ENCODE results near the gene MPC1L. TPM values are rescaled to one million over a fixed set of nuclear protein-coding genes. Genes with fewer than 3 reads are reported as not detected.
A peak's percentile ranks its signal among the peaks of the same experiment; 100 is the strongest.
"Not testable (repeated sequence)": the region's sequence is repeated elsewhere in the genome, so short reads cannot be mapped to it uniquely, and the experiment has no call there.

The MPC1L gene
- total RNA-seq (2014; rRNA removed; shearing (Covaris generic)): not detected in 2 replicates

DNA sequence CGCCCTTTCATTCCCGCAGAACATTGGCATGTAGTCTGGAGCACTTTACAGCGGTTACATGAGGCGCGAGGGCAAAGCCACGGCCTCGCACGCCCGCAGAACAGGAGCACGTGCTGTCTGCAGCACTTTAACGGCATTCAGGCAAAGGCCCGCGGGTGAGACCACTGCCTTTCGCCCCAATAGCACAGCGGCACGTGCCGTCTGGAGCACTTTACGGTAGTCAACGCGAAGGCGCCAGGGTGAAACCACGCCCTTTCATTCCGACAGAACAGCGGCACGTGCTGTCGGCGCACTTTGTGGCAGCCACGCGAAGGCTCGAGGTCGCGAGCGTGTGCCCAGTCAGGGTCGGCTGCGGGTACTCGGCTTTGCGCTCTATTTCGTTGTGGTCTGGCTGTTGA, at the start of gene MPC1L:
TSS of gene MPC1L (plus strand) at position 290 of the 398 bp plus-strand sequence. CDS start 138 bp downstream, outside the sequence.
- no peak for DNase-seq (ENCODE audit: low spot score)

DNA sequence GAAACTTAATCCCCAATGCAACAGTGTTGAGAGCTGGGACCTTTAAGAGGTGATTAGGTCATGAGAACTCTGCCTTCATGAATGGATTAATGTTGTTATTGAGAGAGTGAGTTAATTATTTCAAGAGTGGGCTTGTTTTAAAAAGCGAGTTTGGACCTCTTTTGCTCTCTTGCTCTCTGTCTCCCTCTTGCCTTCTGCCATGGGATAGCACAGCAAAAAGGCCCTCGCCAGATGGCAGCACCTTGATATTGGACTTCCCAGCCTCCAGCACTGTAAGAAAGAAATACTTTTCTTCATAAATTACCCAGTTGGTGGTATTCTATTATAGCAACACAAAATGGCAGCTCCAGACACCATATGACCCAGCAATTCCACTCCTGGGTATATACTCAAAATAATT, 49.5 kb upstream of the MPC1L start:
- peak; percentile 52 for DNase-seq (ENCODE audit: low spot score)

DNA sequence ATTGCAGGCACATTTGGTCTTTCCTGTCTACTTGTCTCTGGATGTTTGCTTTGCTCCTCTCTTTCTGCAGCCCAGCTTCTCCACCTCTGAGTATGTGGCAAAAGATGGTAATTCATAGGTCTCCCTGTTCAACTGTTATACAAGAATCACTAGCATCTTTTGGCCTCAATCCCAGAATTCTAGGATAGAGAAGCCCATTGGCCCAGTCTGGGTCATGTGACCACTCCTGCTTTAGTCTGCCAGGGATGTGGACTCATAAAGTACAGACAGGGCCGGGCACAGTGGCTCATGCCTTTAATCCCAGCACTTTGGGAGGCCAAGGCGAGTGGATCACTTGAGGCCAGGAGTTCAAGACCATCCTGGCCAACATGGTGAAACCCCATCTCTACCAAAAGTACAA, 47.8 kb upstream of the MPC1L start:
- DNase-seq (ENCODE audit: low spot score): peak; percentile 41

DNA sequence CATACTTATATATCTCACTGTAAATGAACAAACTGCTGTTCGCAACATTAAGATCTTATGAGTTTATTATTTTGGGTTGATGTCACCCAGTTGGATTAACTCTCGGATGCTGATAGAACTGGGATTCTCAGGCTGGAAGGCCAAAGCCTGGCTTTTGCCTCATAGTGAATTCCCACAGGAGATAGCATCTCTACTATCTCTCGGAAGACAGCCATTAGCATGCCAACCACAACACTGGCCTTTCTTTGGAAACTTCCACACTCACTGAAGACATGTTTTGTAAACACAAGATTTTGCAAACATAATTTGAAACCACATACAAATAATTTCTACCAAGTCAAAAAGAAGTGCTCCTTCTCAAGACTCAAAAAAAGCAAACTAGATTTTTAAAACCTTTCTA, 46.9 kb upstream of the MPC1L start:
- no peak for DNase-seq (ENCODE audit: low spot score)

DNA sequence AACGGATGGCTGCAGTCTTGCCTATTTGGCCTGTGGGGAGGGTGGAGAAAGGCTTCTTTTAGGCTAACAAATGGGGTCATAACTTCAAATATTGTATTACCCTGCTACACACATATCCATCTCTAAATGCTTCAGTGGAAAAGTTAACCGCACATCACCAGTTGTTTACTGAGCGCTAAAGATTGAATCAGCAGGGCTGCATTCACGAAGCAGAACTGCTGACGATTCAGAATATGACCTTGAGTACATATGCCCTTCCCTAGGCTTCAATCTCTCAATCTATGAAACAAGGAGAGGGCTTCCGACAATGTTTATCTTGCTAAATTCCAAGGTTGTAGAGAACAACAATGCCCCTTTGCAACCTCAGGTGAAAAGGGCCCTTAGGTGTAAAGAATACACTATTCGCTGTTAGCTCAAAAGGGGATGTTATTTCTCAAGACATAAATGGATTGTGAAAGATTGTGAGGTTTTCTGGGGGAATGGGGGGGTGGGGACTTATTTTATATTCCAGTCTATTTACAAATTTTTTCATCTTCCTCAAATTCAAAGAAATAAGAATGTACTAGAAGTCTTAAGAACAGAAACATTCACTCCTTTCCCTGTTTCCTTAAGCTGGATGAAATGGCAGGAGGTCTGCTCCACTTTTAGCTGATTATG, 45.1 kb upstream of the MPC1L start:
- DNase-seq (ENCODE audit: low spot score): no peak

DNA sequence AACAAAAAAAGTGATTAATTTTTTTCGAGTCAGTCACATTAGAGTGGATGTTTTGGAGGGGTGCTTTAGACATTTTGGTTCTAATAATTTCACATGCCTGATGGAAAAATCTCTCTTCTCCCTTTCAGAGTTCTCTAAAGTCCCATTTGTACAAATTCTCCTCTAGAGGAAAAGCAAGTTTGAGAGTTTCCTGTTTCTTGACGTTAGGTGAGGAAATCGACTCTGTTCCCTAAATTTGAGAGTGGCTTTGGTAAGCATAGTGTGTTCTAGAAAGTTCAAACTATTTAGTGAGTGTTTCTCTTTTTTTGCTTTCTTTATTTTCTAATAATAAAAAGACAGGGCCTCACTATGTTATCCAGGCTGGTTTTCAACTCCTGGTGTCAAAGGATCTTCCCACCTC, 44.1 kb upstream of the MPC1L start:
- no peak for DNase-seq (ENCODE audit: low spot score)

DNA sequence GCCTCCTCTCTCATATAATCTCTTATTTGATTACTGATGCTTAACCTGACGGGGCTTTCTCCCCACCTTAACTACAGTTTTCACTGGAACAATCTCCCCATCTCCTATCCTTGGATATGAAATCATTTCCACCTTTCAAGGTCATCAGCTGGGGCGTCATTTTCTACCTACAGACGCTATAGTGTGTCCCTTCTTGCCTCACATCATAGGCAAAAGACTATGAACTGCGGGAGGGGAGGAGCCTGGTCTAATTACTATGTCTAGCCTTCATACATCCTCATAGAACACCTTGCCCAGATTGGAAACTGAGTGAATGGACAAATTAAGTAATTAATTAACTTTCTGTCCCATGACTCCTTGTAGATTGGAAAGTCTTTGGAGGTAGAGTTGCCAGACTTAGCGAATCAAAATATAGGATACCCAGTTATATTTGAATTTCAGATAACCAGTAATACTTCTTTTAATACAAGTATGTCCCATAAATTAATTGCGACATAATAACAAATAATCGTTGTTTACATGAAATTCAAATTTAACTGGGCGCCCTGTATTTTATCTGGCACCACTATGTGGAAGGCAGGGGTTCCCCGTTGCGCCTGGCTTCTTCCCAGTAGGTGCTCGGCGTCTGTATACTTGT, 43.2 kb upstream of the MPC1L start:
- DNase-seq (ENCODE audit: low spot score): no peak

DNA sequence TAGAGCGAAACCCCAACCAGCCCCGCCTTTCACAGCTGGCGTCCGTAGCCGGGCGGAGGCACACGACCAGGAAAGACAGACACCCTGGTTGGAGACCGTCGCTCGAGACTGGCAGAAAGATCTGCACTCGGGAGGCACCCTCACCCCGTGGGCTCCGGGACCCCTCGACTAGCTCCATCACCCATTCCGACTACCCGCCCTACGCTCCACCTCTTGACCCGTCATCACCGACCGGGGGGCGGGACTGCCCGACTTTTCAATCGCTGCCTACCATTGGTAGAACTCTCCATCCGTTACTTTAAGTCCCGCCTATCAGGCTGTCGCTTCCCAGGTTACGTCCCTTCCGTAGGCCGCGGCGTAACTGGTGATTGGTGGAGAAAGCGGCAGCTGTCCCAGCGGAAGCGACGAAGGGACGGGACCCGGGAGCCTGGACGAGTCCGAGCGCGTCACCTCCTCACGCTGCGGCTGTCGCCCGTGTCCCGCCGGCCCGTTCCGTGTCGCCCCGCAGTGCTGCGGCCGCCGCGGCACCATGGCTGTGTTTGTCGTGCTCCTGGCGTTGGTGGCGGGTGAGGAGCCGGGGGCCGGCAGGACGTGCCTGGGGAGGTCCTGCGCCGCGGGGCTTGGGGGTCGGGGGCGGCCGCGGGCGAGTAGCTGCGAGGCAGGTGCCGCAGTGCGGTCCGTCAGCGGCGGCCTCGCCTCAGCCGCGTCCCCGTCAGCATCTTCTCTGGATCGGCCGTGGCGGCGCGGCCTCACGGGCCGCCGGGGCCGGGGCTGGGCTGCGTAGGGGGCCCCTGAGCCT, 42.5 kb upstream of the MPC1L start, which contains the start of gene ATP6AP2:
TSS of gene ATP6AP2 (plus strand) at position 434 of the 799 bp plus-strand sequence. CDS start at position 530, 96 bp downstream.
- DNase-seq (ENCODE audit: low spot score): peak; percentile 95

DNA sequence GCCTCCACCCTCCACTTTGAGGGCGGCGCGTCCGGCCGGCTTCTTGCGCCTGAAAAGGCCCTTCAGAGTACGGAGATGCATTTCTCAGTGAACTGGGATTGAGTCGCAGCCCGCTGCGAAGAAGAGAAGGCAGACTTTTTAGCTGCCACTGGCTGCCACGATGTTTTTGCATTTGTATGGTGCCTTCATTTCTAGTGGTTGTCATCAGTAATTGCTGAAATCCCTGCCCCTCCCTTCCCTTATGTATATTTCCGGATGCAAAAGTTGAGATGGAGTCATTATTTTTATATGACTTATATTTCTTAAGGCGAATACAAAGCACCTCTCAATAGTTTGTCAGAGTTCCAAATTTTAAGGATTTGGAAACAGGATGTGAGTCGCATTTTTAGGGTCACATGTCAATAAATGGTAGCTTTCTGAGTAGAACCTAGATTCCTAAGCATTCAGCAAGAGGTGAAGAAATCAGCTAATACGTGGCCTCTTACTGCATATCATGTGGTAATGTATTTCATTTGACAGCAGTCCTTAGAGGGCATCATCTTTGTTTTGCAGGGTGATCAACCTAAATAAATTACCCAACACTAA, 41.8 kb upstream of the MPC1L start:
- DNase-seq (ENCODE audit: low spot score): no peak

DNA sequence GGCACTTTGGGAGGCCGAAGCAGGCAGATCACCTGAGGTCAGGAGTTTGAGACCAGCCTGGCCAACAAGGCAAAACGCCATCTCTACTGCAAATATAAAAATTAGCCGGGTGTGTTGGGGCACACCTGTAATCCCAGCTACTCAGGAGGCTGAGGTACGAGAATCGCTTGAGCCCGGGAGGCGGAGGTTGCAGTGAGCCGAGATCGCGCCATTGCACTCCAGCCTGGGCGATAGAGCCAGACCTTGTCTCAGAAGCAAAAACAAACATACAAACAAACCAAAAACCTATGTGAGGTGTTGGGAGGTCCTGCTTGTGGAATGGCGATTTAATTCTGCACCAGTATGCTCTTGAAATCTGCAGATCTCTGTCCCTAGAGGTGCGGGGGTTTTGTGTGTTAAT, 41.0 kb upstream of the MPC1L start:
- not testable (repeated sequence) for DNase-seq (ENCODE audit: low spot score)

DNA sequence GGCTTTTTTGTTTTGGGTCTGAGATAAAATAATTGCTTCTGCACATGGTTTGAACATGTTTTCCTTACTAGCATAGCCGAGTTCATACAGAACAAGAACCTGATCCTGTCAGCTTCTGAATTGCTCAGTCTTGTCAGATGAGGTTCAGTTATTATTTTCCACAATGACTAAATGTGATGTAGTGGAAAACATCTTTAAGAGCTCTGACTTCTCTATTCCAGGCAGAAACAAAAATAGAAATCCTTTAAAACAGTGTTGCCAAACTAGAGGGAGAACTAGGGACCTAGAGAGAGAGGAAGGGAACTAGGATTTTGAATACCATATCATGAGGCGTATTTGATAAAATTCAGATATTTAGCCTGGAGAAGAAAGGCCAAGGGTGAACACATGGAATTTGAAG, 40.4 kb upstream of the MPC1L start:
- no peak for DNase-seq (ENCODE audit: low spot score)

DNA sequence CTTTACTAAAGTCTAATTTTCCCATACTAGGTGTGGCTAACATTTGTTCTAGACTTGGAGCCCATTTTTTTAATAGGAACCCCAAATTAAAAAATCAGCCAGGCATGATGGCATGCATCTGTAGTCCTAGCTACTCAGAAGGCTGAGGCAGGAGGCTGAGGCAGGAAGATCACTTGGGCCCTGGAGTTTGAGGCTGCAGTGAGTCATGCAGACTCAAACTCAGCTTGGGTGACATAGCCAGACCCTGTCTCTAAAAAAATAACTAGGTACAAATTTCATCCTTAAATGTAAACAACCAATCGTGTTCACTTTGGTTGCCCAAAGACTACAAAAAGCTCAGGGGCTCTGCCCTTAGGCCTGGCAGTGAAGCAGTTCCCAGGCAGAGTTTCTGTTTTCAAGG, 35.6 kb upstream of the MPC1L start:
- DNase-seq (ENCODE audit: low spot score): not testable (repeated sequence)

DNA sequence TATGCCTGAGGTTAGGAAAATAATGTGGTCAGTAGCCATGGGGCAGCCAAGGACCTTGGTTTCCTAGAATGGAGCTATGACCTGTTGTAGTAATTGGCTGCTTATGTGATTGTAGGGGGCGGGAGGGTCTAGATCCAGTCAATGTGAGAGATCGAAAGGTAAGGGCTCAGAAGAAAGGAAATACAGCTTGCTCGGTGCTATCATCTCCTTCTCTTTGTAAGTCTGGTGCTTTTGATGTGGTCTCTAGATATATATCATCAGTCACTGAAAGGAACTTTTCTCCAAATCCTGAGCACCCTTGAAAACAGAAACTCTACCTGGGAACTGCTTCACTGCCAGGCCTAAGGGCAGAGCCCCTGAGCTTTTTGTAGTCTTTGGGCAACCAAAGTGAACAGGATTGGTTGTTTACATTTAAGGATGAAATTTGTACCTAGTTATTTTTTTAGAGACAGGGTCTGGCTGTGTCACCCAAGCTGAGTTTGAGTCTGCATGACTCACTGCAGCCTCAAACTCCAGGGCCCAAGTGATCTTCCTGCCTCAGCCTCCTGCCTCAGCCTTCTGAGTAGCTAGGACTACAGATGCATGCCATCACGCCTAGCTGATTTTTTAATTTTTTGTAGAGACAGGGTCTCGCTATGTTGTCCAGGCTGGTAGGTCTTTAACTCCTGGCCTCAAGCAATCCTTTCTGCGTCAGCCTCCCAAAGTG, 33.5 kb upstream of the MPC1L start:
- not testable (repeated sequence) for DNase-seq (ENCODE audit: low spot score)

DNA sequence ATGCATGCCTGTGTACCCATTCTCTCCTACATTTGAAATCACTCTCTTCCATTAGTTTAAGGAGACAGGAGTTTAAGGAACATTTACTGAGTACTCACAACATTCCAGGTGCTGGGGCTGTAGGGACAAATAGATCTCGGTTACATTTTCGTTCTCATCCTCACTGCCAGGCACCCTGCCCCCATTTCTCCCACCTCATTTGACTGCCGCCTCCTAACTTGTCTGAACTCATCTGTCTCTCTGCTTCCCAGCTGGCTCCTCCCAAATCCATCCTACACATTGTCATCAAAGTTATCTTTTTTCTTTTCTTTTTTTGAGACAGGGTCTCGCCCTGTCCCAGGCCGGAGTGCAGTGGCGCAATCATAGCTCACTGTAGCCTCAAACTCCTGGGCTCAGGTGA, 19.8 kb upstream of the MPC1L start:
- no peak for DNase-seq (ENCODE audit: low spot score)

DNA sequence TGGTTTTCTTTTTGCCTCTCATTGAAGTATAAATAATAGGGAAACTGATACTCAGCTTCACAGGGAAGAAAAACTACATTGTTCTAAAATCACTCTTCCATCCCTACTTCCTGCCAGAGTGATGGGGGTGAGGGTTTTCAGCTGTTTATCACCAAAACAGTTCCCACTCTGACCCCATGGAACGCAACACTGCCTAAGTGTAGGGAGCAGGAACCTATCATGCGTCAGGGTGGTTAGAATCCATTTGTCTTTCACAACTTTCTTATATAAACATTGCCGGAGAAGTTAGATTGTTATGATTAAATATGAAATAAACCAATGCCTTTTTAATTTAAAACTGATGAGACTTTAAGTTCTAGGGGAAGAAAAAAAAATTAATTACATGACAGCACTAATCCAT, 15.8 kb upstream of the MPC1L start:
- DNase-seq (ENCODE audit: low spot score): no peak

DNA sequence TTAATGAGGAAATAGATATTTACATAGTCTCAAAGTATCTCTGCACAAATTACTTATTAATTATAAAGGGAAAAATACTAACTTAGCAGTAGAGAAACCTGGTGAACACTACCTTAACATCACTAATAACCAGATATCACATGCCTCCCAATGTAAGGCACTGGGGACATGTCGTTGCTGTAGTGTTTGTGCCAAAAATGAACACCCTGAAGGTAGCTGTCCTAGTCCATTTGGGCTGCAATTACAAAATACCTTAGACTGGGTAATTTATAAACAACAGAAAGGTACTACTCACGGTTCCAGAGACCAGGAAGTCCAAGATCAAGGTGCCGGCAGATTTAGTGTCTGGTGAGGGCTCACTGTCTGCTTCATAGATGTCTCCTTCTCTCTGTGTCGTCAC, 10.7 kb upstream of the MPC1L start:
- no peak for DNase-seq (ENCODE audit: low spot score)

DNA sequence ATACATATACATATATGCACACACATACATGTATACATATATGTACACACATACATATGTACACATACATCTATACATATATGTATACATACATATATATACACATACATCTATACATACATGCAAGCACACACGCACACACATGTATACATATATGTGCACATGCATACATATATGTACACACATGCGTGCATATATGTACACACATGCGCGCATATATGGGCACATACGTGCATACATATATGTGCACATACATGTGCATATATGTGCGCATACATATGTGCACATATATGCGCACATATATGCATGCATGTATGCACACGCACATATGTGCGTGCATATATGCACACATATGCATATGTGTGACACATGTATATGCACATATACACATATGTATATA, 7.3 kb upstream of the MPC1L start:
- no peak for DNase-seq (ENCODE audit: low spot score)

DNA sequence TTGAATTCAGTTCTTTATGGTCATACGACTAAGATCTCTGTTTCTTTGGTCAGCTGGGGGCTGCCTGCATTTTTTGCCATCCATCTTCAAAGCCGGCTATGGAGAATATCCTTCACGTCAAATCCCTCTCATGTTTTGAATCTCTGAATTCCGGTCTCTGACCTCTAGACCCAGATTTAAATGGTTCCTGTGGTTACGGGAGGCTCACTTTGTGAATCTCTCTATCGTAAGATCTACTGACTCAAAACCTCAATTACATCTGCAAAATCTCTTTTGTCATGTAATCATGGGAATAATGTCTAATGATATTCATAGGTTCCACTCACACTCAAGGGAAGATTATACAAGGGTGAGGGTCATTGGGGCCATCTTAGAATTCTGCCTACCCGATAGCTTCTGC, 5.7 kb upstream of the MPC1L start:
- DNase-seq (ENCODE audit: low spot score): no peak

DNA sequence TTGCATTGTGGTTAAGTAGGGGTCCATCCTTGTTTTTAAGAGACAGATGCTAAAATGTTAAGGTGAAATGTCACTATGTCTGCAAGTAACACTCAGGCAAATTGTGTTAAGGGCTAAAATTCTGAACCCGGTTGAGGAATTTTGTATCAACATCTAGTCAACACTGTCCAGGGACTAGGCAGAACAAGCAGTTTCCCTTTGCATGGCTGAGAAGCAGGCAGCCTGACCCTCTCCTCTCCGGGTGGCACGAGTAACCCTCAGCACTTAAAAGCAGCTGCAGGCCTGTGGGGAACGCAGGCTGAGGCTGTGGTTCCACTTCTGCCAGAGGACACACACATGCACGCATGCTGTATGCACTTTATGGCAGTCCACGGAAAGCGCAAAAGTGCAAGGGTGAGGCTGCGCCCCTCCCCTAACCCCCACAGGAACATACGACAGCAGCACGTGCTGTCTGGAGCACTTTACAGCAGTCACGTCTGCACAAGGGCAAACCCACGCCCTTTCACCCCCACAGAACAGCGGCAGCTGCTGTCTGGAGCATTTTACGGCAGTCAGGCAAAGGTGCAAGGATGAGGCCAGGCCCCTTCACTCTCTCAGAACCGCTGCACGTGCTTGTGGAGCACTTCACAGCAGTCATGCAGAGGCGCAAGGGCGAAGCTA, 619 bp upstream of the MPC1L start:
- no peak for DNase-seq (ENCODE audit: low spot score)

DNA sequence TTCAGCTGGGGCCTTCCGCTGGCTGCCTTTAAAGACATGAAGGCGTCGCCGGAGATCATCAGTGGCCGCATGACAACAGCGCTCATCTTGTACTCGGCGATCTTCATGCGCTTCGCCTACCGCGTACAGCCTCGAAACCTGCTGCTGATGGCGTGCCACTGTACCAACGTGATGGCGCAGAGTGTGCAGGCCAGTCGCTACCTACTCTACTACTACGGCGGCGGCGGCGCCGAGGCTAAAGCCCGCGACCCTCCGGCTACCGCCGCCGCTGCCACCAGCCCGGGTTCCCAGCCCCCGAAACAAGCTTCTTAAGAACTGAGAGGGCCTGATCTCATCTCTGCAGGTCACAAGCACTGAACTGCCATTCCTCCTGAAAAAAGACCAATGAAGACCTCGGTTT, 437 bp downstream of the MPC1L start:
- DNase-seq (ENCODE audit: low spot score): no peak

DNA sequence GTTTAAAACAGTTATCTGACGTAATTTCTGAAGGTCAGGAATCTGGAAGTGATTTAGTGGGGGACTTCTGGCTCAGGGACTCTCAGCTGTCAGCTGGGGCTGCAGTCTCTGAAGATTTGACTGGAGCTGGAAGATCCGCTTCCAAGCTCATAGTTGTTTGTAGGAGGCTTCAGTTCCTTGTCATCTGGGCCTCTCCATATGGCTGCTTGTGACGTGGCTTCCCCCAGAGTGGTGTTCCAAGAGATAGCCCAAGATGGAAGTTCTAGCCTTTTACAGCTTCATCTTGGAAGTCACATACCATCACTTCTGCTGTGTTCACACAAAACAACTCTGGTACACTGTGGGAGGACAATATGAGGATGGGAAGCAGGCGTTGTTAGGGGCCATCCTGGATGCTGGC, 2.1 kb downstream of the MPC1L start:
- DNase-seq (ENCODE audit: low spot score): no peak
